Measurements from ENCODE around the gene L3MBTL3. TPM values are rescaled to one million over a fixed set of nuclear protein-coding genes. Genes with fewer than 3 reads are reported as not detected.

L3MBTL3 gene
- polyA plus RNA-seq (2012; ENCODE audit: insufficient read length, low read depth): 1.1 TPM

GRCh38 chr6:130018292-130018743 lies at the start of gene L3MBTL3:
Gene L3MBTL3 (plus strand): TSS chr6:130018581. CDS start chr6:130042700, 24,119 bp downstream.
- TF ChIP-seq REST (IDR thresholded peaks at IDR 0.05; ENCODE audit: insufficient read depth in 1 of 2, low read depth in 2 of 2, low read length in 2 of 2) (no peak), SIN3A (IDR thresholded peaks at IDR 0.05; ENCODE audit: borderline replicate concordance, insufficient read depth, low read length) (no peak), TAF1 (IDR thresholded peaks at IDR 0.05; ENCODE audit: borderline replicate concordance, insufficient read depth, low read length) (no peak), POLR2AphosphoS5 (IDR thresholded peaks at IDR 0.05; ENCODE audit: low read depth, low read length) (no peak), FOXP2 (optimal IDR thresholded peaks at IDR 0.05; ENCODE audit: borderline replicate concordance, extremely low read depth, extremely low read length, insufficient read depth) (no peak)

- TF ChIP-seq SIN3A (IDR thresholded peaks at IDR 0.05; ENCODE audit: borderline replicate concordance, insufficient read depth, low read length) (no peak), POLR2AphosphoS5 (IDR thresholded peaks at IDR 0.05; ENCODE audit: low read depth, low read length) (no peak), REST (IDR thresholded peaks at IDR 0.05; ENCODE audit: insufficient read depth in 1 of 2, low read depth in 2 of 2, low read length in 2 of 2) (no peak)
Observed at GRCh38 chr6:129969064-129969463, 49.3 kb upstream of the L3MBTL3 start.

DNA sequence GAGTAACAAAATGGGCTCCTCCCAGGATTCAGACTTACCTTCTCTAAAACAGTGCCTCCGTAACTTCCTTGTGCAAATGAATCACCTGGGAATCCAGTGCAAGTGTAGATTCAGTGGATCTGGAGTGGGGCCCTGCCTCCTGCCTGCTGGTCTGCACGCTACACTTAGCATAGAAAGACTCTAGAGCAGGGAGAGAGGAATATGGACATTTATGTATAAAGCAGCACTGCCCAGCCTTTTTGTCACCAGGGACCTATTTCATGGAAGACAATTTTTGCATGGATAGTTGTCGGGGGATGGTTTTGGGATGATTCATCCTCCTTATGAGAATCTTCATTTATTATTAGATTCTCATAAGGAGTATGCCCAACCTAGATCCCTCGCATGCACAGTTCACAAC lies 42.3 kb upstream of the L3MBTL3 start:
- no peak for TF ChIP-seq POLR2AphosphoS5 (IDR thresholded peaks at IDR 0.05; ENCODE audit: low read depth, low read length)
- TF ChIP-seq REST (IDR thresholded peaks at IDR 0.05; ENCODE audit: insufficient read depth in 1 of 2, low read depth in 2 of 2, low read length in 2 of 2): no peak
- TF ChIP-seq TAF1 (IDR thresholded peaks at IDR 0.05; ENCODE audit: borderline replicate concordance, insufficient read depth, low read length): no peak
- no peak for TF ChIP-seq SIN3A (IDR thresholded peaks at IDR 0.05; ENCODE audit: borderline replicate concordance, insufficient read depth, low read length)
- no peak for TF ChIP-seq FOXP2 (optimal IDR thresholded peaks at IDR 0.05; ENCODE audit: borderline replicate concordance, extremely low read depth, extremely low read length, insufficient read depth)

GRCh38 chr6:129978148-129978916 lies 40.0 kb upstream of the L3MBTL3 start:
- TF ChIP-seq POLR2AphosphoS5 (IDR thresholded peaks at IDR 0.05; ENCODE audit: low read depth, low read length) (no peak), REST (IDR thresholded peaks at IDR 0.05; ENCODE audit: insufficient read depth in 1 of 2, low read depth in 2 of 2, low read length in 2 of 2) (no peak), SIN3A (IDR thresholded peaks at IDR 0.05; ENCODE audit: borderline replicate concordance, insufficient read depth, low read length) (no peak), TAF1 (IDR thresholded peaks at IDR 0.05; ENCODE audit: borderline replicate concordance, insufficient read depth, low read length) (no peak), FOXP2 (optimal IDR thresholded peaks at IDR 0.05; ENCODE audit: borderline replicate concordance, extremely low read depth, extremely low read length, insufficient read depth) (no peak)
